Stimulated activated CD8-positive, alpha-beta memory T cell treated with anti-CD3 and anti-CD28 coated beads, Interleukin-15, amount 100 ng/mL, for 24 hours (primary cell): ENCODE results near the gene PHLDA3.
"Not testable (repeated sequence)": the region's sequence is repeated elsewhere in the genome, so short reads cannot be mapped to it uniquely, and the experiment has no call there.

Experiments used
- DNase-seq: peaks from one replicate; pipeline ENCODE4 v3.0.0-alpha.2; 2020; ENCODE audit warnings: low read depth

The PHLDA3 gene

GRCh38 chr1:201503397-201504176, 34.6 kb upstream of the PHLDA3 start:
- DNase-seq = no peak

DNA sequence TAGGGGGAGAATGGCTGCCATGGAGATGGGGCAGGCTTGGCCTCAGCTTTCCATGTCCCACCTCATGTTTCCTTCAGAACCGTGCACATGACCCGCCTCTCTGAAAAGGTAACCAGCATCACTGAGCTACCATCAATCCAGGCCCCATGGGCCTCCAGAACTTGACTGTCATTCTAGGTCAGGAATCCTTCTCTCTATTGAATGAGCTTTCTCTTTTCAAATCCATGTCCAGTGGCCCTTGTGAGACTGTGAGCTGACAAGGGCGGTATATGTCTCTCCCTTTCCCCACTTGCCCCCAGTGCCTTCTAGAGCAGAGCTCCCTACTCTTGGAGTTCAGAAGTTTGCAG, 33.5 kb upstream of the PHLDA3 start:
- DNase-seq = no peak

- no peak for DNase-seq
These were observed 33.0 kb upstream of the PHLDA3 start for GRCh38 chr1:201501812-201502510.

DNA sequence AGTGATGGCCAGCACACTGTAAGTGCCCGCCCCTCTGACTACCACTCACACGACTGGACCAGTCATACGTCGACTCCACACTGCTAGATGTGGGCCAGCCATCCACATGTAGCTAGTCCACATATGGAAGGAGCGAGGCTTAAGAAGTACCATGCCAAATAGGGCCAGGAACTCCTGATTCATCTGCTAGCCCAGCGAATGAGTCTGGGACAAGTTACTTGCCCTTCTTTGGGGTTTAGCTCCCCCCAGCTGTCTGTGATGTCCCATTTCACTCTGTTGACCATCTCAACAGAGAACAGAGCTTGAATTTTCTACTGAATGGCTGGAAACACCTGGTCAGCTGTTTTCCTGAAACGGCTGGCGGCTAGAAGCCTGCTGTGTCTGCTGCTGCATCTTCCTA, 32.2 kb upstream of the PHLDA3 start:
- DNase-seq = no peak

- no peak for DNase-seq
These were observed 31.7 kb upstream of the PHLDA3 start for GRCh38 chr1:201500670-201501120.

DNA sequence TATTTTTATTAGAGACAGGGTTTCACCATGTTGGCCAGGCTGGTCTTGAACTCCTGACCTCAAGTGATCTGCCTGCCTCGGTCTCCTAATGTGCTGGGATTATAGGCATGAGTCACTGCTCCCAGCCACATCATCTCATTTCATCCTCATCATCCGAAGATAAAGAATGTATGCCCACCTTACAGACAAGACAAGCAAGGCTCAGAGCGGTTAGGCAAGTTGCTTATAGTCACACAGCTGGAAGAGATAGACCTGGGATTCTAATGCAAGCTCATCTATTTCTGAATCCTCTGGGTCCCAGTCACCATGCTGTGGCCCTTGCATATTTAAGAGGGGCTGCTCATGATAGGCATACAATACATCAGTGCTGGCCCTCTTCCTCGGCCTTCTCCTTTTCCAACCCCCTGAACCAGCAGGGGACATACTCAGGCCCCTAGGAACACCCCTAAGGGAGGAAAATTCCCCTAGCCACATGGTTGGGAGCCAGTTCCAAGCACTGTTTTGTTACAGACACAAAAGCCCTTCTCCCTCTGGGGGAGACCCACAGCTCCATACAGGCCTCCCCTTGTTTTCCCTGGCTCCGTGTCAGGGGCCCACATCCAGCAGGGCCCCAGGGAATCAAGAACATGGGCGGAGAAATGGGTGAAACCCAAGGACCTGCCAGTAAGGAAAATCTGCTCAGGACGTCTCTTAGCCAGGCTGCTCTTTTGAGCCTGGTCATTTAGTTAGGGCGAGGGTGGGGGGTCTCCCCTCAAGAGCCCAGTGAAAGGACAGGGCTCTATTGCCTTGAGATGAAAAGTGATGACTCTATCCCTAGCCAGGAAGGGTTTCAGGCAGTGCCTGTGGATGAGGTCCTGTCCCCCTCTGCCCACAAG, 31.0 kb upstream of the PHLDA3 start:
- DNase-seq = no peak

GRCh38 chr1:201499191-201499590, 30.2 kb upstream of the PHLDA3 start:
- DNase-seq = no peak

- no peak for DNase-seq
These were observed 29.6 kb upstream of the PHLDA3 start for GRCh38 chr1:201498621-201499020.

DNA sequence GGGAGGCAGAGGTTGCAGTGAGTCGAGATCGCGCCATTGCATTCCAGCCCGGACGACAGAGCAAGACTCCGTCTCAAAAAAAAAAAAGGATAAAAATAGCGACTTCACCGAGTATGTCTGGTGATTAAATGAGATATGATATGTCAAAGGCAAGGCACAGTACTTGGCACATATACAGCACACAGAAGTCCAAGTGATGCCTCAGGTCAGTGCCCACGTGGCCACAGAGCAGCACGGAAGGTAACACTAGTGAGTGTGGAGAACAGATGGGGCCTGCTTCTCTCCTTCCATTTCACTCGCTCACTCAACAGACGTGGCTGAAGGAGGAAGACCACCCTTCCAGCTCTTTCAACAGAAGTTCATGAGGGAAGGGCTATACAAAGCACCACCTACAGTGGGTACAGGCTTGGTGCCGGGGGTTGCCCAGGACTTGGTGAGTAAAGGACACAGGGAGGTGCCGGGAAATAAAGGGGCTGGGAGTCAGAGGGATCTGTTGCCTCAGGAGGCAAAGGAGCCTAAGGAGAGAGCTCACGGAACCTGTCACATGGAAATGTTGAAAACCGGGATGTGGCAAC, 29.0 kb upstream of the PHLDA3 start:
- DNase-seq = no peak

DNA sequence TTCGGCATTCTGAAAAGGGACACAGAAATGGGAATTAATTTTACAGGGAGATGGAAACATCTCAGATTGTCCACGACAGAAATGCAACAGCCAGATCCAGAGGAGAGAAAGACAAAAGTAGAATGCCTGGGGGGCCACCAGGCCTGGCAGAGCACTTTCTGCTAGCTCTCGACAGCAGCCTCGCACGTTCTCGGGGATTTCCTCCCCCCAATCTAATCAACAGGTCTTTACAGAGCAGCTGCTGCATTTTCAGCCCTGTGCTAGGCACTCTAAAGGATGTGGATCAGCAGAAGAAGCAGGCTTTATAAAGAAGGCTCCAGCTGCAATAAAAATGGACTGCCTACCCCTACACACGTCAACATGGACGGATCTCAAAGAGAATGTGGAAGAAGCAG, 27.3 kb upstream of the PHLDA3 start:
- no peak for DNase-seq

- DNase-seq = no peak
These were observed 26.7 kb upstream of the PHLDA3 start for GRCh38 chr1:201495551-201496295.

DNA sequence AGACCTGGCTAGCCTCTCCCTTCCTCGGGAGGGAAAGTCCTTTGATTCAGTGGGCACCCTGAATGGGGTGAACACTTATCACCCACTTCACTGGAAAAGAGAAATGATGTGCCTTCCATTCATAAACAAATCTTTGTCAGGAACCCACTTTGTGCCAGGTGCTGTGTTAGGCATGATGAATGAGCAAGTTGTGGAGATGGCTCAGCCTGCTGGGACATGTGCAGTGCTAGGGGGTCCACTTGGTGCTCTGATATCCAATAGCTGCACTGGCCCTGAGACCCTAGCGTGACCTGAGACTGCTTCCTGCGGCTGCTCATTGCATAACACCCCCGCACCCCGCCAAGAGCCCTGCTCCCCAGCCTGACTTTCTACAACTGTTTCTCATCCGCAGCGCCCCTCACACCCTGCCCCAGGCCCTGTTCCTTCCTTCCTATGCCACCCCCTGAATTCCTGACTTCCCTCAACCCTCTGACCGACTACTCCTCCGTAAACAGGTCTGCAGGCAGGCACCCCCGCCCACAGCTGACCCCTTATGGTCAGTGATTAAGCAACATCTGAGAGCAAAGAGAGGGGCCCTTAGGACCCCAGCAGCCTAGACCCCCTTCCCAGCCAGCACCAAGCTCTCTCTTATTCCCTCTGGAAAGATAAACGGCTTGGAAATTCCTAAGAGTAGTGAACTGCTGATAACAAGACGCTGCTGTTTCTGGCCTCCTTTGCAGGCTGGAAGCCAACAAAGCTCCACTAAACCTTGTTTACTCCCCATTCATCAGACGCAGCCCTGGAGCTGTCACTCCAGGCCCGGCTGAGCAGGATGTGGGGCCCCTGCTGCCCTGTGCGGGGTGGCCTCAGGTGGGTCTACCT, 25.0 kb upstream of the PHLDA3 start:
- no peak for DNase-seq

DNA sequence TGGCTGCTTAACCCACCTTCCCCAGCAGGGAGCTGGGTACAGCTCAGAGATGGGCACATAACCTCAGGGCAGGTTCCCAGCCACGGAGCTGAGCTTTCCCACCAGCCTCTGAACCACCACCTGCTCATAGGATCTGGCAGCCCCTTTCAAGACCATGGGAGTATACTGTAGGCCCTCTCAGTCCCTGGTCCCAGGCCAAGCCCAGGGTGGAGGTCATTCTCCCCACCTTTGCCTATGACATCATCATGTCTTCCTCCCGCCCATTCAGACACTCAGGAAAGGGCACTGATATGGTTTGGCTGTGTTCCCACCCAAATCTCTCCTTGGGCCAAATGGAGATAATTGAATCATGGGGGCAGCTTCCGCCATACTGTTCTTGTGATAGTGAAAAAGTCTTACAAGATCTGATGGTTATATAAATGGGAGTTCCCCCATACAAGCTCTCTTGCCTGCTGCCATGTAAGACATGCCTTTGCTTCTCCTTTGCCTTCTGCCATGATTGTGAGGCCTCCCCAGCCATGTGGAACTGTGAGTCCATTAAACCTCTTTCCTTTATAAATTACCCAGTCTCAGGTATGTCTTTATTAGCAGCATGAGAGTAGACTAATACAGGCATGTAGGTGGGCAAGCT, 24.2 kb upstream of the PHLDA3 start:
- not testable (repeated sequence) for DNase-seq

- no peak for DNase-seq
These were observed 23.0 kb upstream of the PHLDA3 start for GRCh38 chr1:201491896-201492511.

DNA sequence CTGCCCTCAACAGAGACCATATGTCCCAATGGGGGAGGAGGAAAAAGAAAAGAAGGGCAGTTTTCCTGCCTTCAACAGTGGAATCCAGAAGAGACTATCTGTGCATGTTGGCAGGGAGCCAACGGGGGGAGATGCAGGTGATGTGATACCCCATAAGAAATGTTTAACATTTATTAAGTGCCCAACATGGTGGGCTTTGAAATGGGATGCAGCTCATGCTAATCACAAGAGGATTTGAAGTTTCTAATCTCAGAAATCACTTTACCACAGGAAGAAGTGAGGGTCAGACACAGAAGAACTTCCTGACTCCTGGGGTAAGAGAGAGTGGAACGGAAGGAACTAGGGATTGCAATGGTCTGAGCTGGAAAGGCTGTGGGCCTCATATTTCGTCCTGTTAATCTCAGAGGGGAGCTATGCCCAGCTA, 21.7 kb upstream of the PHLDA3 start:
- DNase-seq = no peak

- no peak for DNase-seq
These were observed 20.8 kb upstream of the PHLDA3 start for GRCh38 chr1:201489643-201490261.

GRCh38 chr1:201488830-201489589, 20.0 kb upstream of the PHLDA3 start:
- no peak for DNase-seq

DNA sequence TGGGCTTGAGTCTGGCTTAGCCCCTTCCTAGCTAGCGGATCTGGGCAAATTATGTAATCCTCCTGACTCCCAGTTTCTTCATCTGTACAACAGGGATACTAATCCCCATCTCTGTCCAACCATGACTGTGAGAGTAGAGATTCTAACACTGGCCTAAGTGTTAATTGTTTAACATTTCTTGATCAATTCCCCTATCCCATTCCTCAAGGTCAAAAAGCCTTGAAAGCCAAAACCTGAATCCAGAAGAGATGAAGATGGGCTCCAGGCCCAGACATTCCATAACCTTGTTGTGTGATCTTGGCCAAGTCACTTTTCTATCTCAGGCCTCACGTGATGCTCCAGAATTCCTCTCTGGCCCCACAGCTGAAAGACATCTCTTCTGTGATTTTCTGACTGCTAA, 18.8 kb upstream of the PHLDA3 start:
- DNase-seq = no peak
